Neural progenitor cell (in vitro differentiated cells): ENCODE measurements around the gene TPBGL. TPM values are rescaled to one million over a fixed set of nuclear protein-coding genes. Genes with fewer than 3 reads are reported as not detected.

Experiments used
- DNase-seq: peaks from one replicate; pipeline ENCODE4 v3.0.0-alpha.2; 2016; ENCODE audit warnings: low spot score
- H2AFZ ChIP-seq: fragments of 200-600 bp; sonication (generic); replicated peaks from 2 replicates; pipeline ENCODE4 v1.6.1; 2016; ENCODE audit warnings: antibody characterized with exemption
- H3F3A ChIP-seq: fragments of 200-600 bp; sonication (generic); 2 replicates; pipeline ENCODE4 v1.6.1; 2016; ENCODE audit warnings: antibody characterized with exemption, low read depth
- H3K27ac ChIP-seq: fragments of 200-600 bp; sonication (generic); 2 replicates; pipeline ENCODE4 v1.5.1; 2016; ENCODE audit warnings: mild to moderate bottlenecking
- H3K27me3 ChIP-seq: fragments of 200-600 bp; sonication (generic); 2 replicates; pipeline ENCODE4 v1.6.1; 2016; ENCODE audit warnings: mild to moderate bottlenecking, moderate library complexity
- H3K36me3 ChIP-seq: fragments of 200-600 bp; sonication (generic); 2 replicates; pipeline ENCODE4 v1.5.1; 2016
- H3K4me1 ChIP-seq: fragments of 200-600 bp; sonication (generic); 2 replicates; pipeline ENCODE4 v1.6.1; 2016; ENCODE audit warnings: mixed run types
- H3K4me2 ChIP-seq: fragments of 200-600 bp; sonication (generic); 2 replicates; pipeline ENCODE4 v1.6.1; 2016
- H3K4me3 ChIP-seq: fragments of 200-600 bp; sonication (generic); 2 replicates; pipeline ENCODE4 v1.5.1; 2016
- H3K79me2 ChIP-seq: fragments of 200-600 bp; sonication (generic); 2 replicates; pipeline ENCODE4 v1.6.1; 2016; ENCODE audit warnings: low read depth
- H3K9ac ChIP-seq: fragments of 200-600 bp; sonication (generic); 2 replicates; pipeline ENCODE4 v1.6.1; 2016
- H3K9me3 ChIP-seq: fragments of 200-600 bp; sonication (generic); 2 replicates; pipeline ENCODE4 v1.5.1; 2016; ENCODE audit warnings: low read depth
- H4K20me1 ChIP-seq: fragments of 200-600 bp; sonication (generic); 2 replicates; pipeline ENCODE4 v1.6.1; 2016; ENCODE audit warnings: low read depth
- H3K27ac Mint-ChIP-seq: 3 replicates; pipeline ENCODE4 v1.8.0; 2021; ENCODE audit warnings: mixed read lengths
- H3K27me3 Mint-ChIP-seq: 2 replicates; pipeline ENCODE4 v1.8.0; 2022; ENCODE audit warnings: low read depth, mild to moderate bottlenecking, inconsistent platforms, moderate library complexity, mixed read lengths; ENCODE audit not compliant: insufficient read depth
- H3K36me3 Mint-ChIP-seq: 3 replicates; pipeline ENCODE4 v1.8.0; 2021; ENCODE audit warnings: mixed read lengths
- H3K4me1 Mint-ChIP-seq: 3 replicates; pipeline ENCODE4 v1.8.0; 2021; ENCODE audit warnings: mixed read lengths
- H3K4me3 Mint-ChIP-seq: 3 replicates; pipeline ENCODE4 v1.8.0; 2021; ENCODE audit warnings: mild to moderate bottlenecking, moderate library complexity, mixed read lengths
- H3K9me3 Mint-ChIP-seq: 3 replicates; pipeline ENCODE4 v1.8.0; 2020; ENCODE audit warnings: mixed read lengths
- CTCF ChIP-seq: fragments of 200-600 bp; sonication (generic); IDR thresholded peaks from 2 replicates; pipeline ENCODE4 v1.5.1; 2017; ENCODE audit warnings: antibody characterized with exemption, mild to moderate bottlenecking
- EZH2 ChIP-seq: fragments of 200-600 bp; sonication (generic); IDR thresholded peaks from 2 replicates; pipeline ENCODE4 v1.6.1; 2017; ENCODE audit warnings: antibody characterized with exemption, mild to moderate bottlenecking, moderate library complexity
- EZH2phosphoT487 ChIP-seq: fragments of 200-600 bp; sonication (generic); IDR thresholded peaks from 2 replicates; pipeline ENCODE4 v1.6.1; 2017; ENCODE audit warnings: antibody characterized with exemption
- total RNA-seq: library from RNA; depleted of rRNA; stranded (reverse); fragments of >200 nt; gene quantifications from 2 replicates; pipeline ENCODE4 v1.2.3, GENCODE V29; 2015; ENCODE audit warnings: low replicate concordance

TPBGL gene
- total RNA-seq, 1 donor from 2014 or later = not detected

GRCh38 chr11:75208446-75208845, 32.1 kb upstream of the TPBGL start:
- no peak overlapping the region for H3K27ac ChIP-seq
- TF ChIP-seq EZH2 (no peak), EZH2phosphoT487 (no peak), CTCF (no peak)

GRCh38 chr11:75212411-75212810, 28.2 kb upstream of the TPBGL start:
- Mint-ChIP-seq H3K4me3 (no peak overlapping the region), H3K9me3 (no peaks in the 10 kb centered on the region), H3K27me3 (peaks cover 15% of the 10 kb centered on the region), H3K36me3 (no peaks in the 10 kb centered on the region), H3K27ac (no peak overlapping the region), H3K4me1 (no peaks in the 10 kb centered on the region)
- no peak for DNase-seq
- no peak overlapping the region for H3K27ac ChIP-seq
- no peaks in the 10 kb centered on the region for H3F3A ChIP-seq
- no peaks in the 10 kb centered on the region for H3K9me3 ChIP-seq
- no peaks in the 10 kb centered on the region for H3K4me1 ChIP-seq
- H3K4me2 ChIP-seq = no peak overlapping the region
- H3K36me3 ChIP-seq = no peaks in the 10 kb centered on the region
- peaks cover 5% of the 10 kb centered on the region for H4K20me1 ChIP-seq
- H2AFZ ChIP-seq = no peak overlapping the region
- TF ChIP-seq CTCF (no peak), EZH2phosphoT487 (no peak), EZH2 (no peak)
- H3K4me3 ChIP-seq = no peak overlapping the region
- no peaks in the 10 kb centered on the region for H3K79me2 ChIP-seq
- H3K27me3 ChIP-seq = peaks cover 39% of the 10 kb centered on the region
- no peak overlapping the region for H3K9ac ChIP-seq

More at GRCh38 chr11:75208446-75208845, 32.1 kb upstream of the TPBGL start:
- Histone ChIP-seq H3K4me1 (no peaks in the 10 kb centered on the region), H3K9me3 (no peaks in the 10 kb centered on the region), H3K36me3 (no peaks in the 10 kb centered on the region), H3K4me3 (no peak overlapping the region), H3K4me2 (no peak overlapping the region), H3K9ac (no peak overlapping the region), H4K20me1 (no peaks in the 10 kb centered on the region), H3F3A (no peaks in the 10 kb centered on the region), H3K27me3 (peaks cover 9% of the 10 kb centered on the region), H2AFZ (no peak overlapping the region), H3K79me2 (no peaks in the 10 kb centered on the region)
- no peak overlapping the region for H3K4me3 Mint-ChIP-seq
- DNase-seq = no peak
- peaks cover 9% of the 10 kb centered on the region for H3K27me3 Mint-ChIP-seq
- no peak overlapping the region for H3K27ac Mint-ChIP-seq
- no peaks in the 10 kb centered on the region for H3K36me3 Mint-ChIP-seq
- no peaks in the 10 kb centered on the region for H3K4me1 Mint-ChIP-seq
- no peaks in the 10 kb centered on the region for H3K9me3 Mint-ChIP-seq

GRCh38 chr11:75214411-75214821, 26.2 kb upstream of the TPBGL start:
- DNase-seq = peak; percentile 96
- Histone ChIP-seq H3K79me2 (no peaks in the 10 kb centered on the region), H3K4me1 (no peaks in the 10 kb centered on the region), H3K27me3 (peaks cover 39% of the 10 kb centered on the region), H2AFZ (no peak overlapping the region), H3K4me3 (no peak overlapping the region), H3K27ac (no peak overlapping the region), H3K9ac (no peak overlapping the region), H3K36me3 (no peaks in the 10 kb centered on the region), H4K20me1 (peaks cover 5% of the 10 kb centered on the region), H3F3A (no peaks in the 10 kb centered on the region), H3K4me2 (no peak overlapping the region), H3K9me3 (no peaks in the 10 kb centered on the region)
- H3K9me3 Mint-ChIP-seq = no peaks in the 10 kb centered on the region
- no peaks in the 10 kb centered on the region for H3K36me3 Mint-ChIP-seq
- TF ChIP-seq CTCF (peak; percentile 64), EZH2 (no peak)
- no peaks in the 10 kb centered on the region for H3K4me1 Mint-ChIP-seq
- no peak overlapping the region for H3K27ac Mint-ChIP-seq
- H3K27me3 Mint-ChIP-seq = peaks cover 18% of the 10 kb centered on the region
- no peak overlapping the region for H3K4me3 Mint-ChIP-seq

- Mint-ChIP-seq H3K27me3 (peaks cover 21% of the 10 kb centered on the region), H3K9me3 (no peaks in the 10 kb centered on the region), H3K4me3 (no peak overlapping the region), H3K4me1 (no peaks in the 10 kb centered on the region), H3K36me3 (no peaks in the 10 kb centered on the region), H3K27ac (no peak overlapping the region)
- no peaks in the 10 kb centered on the region for H3K9me3 ChIP-seq
- no peak overlapping the region for H3K9ac ChIP-seq
- no peak overlapping the region for H3K27ac ChIP-seq
- H2AFZ ChIP-seq = no peak overlapping the region
- H3K36me3 ChIP-seq = no peaks in the 10 kb centered on the region
- no peak overlapping the region for H3K4me3 ChIP-seq
- H3K79me2 ChIP-seq = no peaks in the 10 kb centered on the region
- TF ChIP-seq CTCF = no peak
- no peak for TF ChIP-seq EZH2phosphoT487
- no peak for TF ChIP-seq EZH2
- H3F3A ChIP-seq = no peaks in the 10 kb centered on the region
- DNase-seq = no peak
- no peak overlapping the region for H3K4me2 ChIP-seq
- H3K27me3 ChIP-seq = peaks cover 39% of the 10 kb centered on the region
- H3K4me1 ChIP-seq = no peaks in the 10 kb centered on the region
- peaks cover 5% of the 10 kb centered on the region for H4K20me1 ChIP-seq
These were observed 25.7 kb upstream of the TPBGL start for GRCh38 chr11:75214843-75215242.
